GM13976 (cell line): ENCODE results near the gene HOXD12.

Source experiments
- DNase-seq: peaks from one replicate; pipeline ENCODE4 v3.0.0; 2012; ENCODE audit warnings: low spot score
- CTCF ChIP-seq: IDR thresholded peaks from 2 replicates; pipeline ENCODE4 v1.5.1; 2012; ENCODE audit warnings: borderline replicate concordance, mild to moderate bottlenecking; ENCODE audit not compliant: insufficient read depth; ENCODE audit errors: extremely low read depth, missing control alignments, control extremely low read depth
- in situ Hi-C: fragments of 300-500 bp; cut with MboI; formaldehyde crosslinking; loops from one replicate; pipeline ENCODE4 v1.12.0; 2022; ENCODE audit warnings: low sequenced_read_pairs, mixed read lengths, inconsistent platforms; ENCODE audit not compliant: unreplicated experiment

HOXD12 gene

GRCh38 chr2:176130147-176130956 is 30.8 kb downstream of the HOXD12 start:
- DNase-seq: no peak
- in situ Hi-C loops: loop anchor here (25.0 kb wide), 1 partner anchor 682 kb away; no protein-coding TSS in a partner anchor
- no peak for TF ChIP-seq CTCF

DNA sequence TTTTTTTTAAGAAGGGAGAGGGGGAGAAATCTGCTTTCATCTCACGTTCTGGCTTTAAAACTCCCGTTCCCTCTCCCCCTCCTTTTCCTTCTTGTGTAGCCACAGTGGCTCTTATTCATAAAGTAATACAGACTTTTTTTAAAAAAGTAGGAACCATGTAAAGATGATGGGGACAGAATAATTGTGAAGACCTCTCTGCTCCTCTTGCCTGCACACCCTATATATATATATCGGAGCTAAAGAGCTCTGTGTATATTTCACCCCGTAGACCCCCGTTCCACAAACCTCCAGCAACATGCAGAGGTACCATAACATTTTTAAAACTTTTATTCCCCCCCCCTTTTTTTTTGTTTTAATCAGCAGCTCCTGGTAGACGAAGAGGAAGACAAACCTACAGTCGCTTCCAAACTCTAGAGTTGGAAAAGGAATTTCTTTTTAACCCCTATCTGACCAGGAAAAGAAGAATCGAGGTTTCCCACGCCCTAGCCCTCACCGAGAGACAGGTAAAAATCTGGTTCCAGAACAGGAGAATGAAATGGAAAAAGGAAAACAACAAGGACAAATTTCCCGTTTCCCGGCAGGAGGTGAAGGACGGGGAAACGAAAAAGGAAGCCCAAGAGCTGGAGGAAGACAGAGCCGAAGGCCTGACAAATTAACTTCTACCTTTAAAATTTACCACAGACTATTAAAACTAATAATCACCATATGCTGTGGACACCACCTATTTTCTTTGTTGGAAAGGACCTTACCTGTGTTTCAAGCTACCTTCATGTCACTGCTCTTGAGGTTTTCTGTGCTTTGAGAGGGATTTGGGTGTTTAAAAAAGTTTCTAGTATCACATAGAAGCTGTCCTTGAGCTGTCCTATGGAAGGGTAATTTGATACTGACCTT is 31.6 kb downstream of the HOXD12 start:
- TF ChIP-seq CTCF: no peak
- no peak for DNase-seq
- in situ Hi-C loops: loop anchor here (25.0 kb wide), 1 partner anchor 681 kb away; no protein-coding TSS in a partner anchor

- no peak for TF ChIP-seq CTCF
- in situ Hi-C loops: loop anchor here (25.0 kb wide), 1 partner anchor 680 kb away; no protein-coding TSS in a partner anchor
- DNase-seq: no peak
Observed at GRCh38 chr2:176131848-176132158, 32.2 kb downstream of the HOXD12 start.

DNA sequence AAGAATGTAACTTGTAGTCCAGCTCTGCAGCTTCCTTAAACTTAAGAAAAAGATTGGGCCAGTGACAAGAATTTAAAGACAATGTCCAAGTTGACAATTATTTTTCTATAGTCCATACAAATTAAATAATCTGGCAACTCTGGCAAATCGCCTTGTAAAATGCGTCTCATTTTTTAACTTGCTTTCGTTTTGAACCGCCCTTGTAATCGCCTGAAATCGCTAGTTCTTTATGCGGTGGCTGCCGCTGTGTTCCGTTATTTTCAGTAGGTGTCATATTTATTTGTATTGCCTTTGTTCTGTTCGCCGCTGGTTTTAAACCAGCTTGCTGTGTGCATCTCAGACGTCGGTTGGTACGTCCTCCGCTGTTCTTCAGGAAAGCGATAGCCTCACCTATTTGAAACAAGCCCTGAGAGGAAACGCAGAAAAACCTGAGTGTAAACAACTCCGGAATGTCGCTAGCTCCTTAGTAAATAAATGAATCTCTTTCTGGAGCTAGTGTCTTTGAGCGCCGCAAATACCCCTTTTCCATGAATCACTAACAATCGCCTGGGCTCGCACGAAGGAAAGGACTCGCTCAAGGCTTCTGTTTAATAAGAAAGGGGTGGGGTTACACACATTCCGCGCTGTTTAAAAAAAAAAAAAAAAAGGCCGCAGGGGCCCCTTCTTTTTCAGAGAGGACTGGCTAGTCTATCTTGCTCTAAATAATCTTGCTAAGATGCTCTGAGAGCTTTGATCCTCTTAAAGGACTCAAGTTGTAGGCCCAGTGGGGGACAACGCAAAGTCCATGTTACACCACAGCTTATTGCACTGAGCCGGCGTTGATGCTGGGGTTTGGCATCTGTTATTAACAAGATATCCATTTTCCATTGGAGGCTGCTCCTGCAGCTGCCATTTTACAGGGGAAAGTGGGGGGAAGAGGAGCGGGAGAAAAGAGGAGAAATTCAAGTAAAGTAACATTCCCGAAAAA is 32.9 kb downstream of the HOXD12 start:
- no peak for TF ChIP-seq CTCF
- DNase-seq: no peak
- in situ Hi-C loops: loop anchor here (25.0 kb wide), 1 partner anchor 680 kb away; no protein-coding TSS in a partner anchor

DNA sequence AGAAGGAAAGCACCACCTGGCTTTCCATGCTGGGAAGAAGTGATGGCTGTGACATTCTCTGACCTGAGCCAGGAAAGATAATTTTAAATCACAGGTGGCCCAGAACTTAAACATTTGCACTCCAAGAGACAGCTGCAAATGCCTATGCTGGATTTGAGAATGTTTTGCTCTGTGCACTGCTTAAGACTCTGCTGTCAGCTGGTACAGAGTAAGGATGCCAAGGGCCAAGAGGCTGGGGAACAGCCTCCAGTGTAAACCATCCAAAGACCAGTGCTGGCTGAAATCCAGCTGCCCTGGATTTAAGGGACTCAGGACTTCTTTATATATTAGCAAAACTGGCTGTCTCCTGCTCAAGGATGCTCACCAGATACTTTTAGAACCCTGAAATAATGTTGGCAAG is 33.8 kb downstream of the HOXD12 start:
- TF ChIP-seq CTCF: no peak
- in situ Hi-C loops: loop anchor here (25.0 kb wide), 1 partner anchor 679 kb away; no protein-coding TSS in a partner anchor
- DNase-seq: no peak
